ENCODE measurements around the gene GAD2.

The GAD2 gene

DNA sequence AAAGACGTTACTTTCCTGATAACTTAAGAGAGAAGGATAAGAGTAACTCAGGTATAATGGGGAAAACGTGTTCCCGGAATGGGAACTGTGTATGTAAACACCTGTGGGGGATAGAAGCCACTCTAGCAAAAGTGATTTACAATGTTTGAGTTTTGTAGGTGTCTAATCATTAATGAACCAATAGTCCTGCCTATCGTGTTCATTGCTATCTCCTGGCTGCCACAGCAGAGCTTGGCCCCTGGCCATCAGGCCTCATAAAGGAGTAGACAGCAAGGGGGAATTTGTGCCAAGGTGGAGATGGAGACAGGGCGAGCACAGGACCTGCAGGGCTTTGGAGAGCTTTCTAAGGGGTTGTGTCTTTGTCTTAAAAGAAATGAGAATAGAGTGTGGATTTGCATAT is 102.1 kb downstream of the GAD2 start (continued):
- TF ChIP-seq ZNF280D (tag by site-specific recombination; IDR thresholded peaks at IDR 0.05), result no peak
- TF ChIP-seq ZNF664 (tag by site-specific recombination; IDR thresholded peaks at IDR 0.05), result no peak
- no peak for TF ChIP-seq ZNF501 (tag by site-specific recombination; IDR thresholded peaks at IDR 0.05)
- no peak for TF ChIP-seq ZNF555 (tag by site-specific recombination; conservative IDR thresholded peaks at IDR 0.05)

DNA sequence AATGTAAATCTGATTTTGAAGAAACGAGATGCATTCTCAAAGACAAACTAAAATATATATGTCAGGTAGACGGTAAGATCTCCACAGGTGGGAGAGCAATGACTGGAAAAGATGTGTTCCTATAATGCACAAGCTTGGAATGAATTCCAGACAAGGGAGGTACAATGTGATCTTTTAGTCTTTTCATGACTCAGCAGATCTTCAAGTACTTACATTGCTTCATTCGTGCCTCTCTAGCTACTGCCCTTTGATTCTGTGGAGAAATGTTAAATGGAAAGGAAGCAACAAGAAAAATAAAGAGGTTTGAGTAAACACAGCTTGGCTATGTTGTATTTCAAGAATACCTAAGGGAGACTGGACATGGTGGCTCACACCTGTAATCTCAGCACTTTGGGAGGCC is 106.6 kb downstream of the GAD2 start:
- POLR2A ChIA-PET, result no interaction called here
- CTCF ChIA-PET, result no interaction called here

More for the DNA sequence above, 106.6 kb downstream of the GAD2 start:
- TF ChIP-seq, protein P1, sequence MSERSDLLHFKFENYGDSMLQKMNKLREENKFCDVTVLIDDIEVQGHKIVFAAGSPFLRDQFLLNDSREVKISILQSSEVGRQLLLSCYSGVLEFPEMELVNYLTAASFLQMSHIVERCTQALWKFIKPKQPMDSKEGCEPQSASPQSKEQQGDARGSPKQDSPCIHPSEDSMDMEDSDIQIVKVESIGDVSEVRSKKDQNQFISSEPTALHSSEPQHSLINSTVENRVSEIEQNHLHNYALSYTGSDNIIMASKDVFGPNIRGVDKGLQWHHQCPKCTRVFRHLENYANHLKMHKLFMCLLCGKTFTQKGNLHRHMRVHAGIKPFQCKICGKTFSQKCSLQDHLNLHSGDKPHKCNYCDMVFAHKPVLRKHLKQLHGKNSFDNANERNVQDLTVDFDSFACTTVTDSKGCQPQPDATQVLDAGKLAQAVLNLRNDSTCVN (tag by site-specific recombination; optimal IDR thresholded peaks at IDR 0.05), result no peak
- no peak for TF ChIP-seq ZBTB21 (tag by site-specific recombination; IDR thresholded peaks at IDR 0.05)
- no peak for TF ChIP-seq ZNF423 (tag by site-specific recombination; IDR thresholded peaks at IDR 0.05)
- no peak for TF ChIP-seq ZNF146 (tag by site-specific recombination; IDR thresholded peaks at IDR 0.05)
- TF ChIP-seq, protein P2, sequence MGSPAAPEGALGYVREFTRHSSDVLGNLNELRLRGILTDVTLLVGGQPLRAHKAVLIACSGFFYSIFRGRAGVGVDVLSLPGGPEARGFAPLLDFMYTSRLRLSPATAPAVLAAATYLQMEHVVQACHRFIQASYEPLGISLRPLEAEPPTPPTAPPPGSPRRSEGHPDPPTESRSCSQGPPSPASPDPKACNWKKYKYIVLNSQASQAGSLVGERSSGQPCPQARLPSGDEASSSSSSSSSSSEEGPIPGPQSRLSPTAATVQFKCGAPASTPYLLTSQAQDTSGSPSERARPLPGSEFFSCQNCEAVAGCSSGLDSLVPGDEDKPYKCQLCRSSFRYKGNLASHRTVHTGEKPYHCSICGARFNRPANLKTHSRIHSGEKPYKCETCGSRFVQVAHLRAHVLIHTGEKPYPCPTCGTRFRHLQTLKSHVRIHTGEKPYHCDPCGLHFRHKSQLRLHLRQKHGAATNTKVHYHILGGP (tag by site-specific recombination; IDR thresholded peaks at IDR 0.05), result no peak
- TF ChIP-seq, protein P3, sequence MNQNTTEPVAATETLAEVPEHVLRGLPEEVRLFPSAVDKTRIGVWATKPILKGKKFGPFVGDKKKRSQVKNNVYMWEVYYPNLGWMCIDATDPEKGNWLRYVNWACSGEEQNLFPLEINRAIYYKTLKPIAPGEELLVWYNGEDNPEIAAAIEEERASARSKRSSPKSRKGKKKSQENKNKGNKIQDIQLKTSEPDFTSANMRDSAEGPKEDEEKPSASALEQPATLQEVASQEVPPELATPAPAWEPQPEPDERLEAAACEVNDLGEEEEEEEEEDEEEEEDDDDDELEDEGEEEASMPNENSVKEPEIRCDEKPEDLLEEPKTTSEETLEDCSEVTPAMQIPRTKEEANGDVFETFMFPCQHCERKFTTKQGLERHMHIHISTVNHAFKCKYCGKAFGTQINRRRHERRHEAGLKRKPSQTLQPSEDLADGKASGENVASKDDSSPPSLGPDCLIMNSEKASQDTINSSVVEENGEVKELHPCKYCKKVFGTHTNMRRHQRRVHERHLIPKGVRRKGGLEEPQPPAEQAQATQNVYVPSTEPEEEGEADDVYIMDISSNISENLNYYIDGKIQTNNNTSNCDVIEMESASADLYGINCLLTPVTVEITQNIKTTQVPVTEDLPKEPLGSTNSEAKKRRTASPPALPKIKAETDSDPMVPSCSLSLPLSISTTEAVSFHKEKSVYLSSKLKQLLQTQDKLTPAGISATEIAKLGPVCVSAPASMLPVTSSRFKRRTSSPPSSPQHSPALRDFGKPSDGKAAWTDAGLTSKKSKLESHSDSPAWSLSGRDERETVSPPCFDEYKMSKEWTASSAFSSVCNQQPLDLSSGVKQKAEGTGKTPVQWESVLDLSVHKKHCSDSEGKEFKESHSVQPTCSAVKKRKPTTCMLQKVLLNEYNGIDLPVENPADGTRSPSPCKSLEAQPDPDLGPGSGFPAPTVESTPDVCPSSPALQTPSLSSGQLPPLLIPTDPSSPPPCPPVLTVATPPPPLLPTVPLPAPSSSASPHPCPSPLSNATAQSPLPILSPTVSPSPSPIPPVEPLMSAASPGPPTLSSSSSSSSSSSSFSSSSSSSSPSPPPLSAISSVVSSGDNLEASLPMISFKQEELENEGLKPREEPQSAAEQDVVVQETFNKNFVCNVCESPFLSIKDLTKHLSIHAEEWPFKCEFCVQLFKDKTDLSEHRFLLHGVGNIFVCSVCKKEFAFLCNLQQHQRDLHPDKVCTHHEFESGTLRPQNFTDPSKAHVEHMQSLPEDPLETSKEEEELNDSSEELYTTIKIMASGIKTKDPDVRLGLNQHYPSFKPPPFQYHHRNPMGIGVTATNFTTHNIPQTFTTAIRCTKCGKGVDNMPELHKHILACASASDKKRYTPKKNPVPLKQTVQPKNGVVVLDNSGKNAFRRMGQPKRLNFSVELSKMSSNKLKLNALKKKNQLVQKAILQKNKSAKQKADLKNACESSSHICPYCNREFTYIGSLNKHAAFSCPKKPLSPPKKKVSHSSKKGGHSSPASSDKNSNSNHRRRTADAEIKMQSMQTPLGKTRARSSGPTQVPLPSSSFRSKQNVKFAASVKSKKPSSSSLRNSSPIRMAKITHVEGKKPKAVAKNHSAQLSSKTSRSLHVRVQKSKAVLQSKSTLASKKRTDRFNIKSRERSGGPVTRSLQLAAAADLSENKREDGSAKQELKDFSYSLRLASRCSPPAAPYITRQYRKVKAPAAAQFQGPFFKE (tag by site-specific recombination; IDR thresholded peaks at IDR 0.05; ENCODE audit: borderline replicate concordance), result no peak
- no peak for TF ChIP-seq ZNF521 (tag by site-specific recombination; IDR thresholded peaks at IDR 0.05)
- TF ChIP-seq GLI2 (tag by site-specific recombination; IDR thresholded peaks at IDR 0.05; ENCODE audit: borderline replicate concordance, low read depth), result no peak
- H3K4me3 ChIP-seq (ENCODE audit: low read depth, low read length), result no peak overlapping the region
- H3K27ac ChIP-seq (ENCODE audit: extremely low read depth, low read depth, low read length), result no peak overlapping the region
- no peaks in the 10 kb centered on the region for H3K36me3 ChIP-seq (ENCODE audit: control insufficient read depth in 2 of 2, insufficient read depth in 1 of 2, low read length in 2 of 2)
- no peaks in the 10 kb centered on the region for H3K9me3 ChIP-seq (ENCODE audit: control insufficient read depth, insufficient read depth, low read depth, low read length)
- no peaks in the 10 kb centered on the region for H3K4me1 ChIP-seq (ENCODE audit: control insufficient read depth, insufficient read depth, low read length)

All from HEK293 (cell line).